Fibroblast of skin of left quadriceps (primary cell): Measurements from ENCODE around the gene SLC38A3.
"Not testable (repeated sequence)": the region's sequence is repeated elsewhere in the genome, so short reads cannot be mapped to it uniquely, and the experiment has no call there.

Experiments used
- DNase-seq, 2 experiments: peaks; one replicate each; pipeline ENCODE4 v3.0.0-alpha.2; 2013; ENCODE audit warnings: low read depth in 2 of 2

SLC38A3 gene

DNA sequence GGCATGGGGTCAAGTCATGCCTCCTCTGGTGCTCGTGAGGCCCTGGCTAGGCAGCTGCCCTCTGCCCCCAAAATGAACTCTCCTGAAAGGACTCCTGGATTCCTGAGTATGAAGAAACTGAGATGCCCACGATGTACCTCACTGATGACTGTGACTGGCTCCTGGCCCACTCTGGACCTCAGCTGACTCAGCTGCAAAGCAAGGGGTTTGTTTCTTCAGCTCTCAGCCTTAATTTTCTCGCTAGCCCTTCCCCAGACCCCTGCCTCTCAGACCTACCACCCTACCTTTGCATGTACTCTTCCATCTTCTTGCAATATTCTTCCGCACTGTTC, 25.7 kb downstream of the SLC38A3 start:
- DNase-seq = no peak

GRCh38 chr3:50231581-50231980, 26.5 kb downstream of the SLC38A3 start:
- DNase-seq = no peak

GRCh38 chr3:50232303-50232702, 27.2 kb downstream of the SLC38A3 start:
- no peak for DNase-seq

GRCh38 chr3:50233176-50233575, 28.1 kb downstream of the SLC38A3 start:
- no peak for DNase-seq

GRCh38 chr3:50235716-50236483, 30.8 kb downstream of the SLC38A3 start, which contains the start of gene GNAI2:
TSS of gene GNAI2 (plus strand) at chr3:50236204. CDS start at chr3:50236336, 132 bp downstream.
- DNase-seq = peak; percentile 95 to 96

GRCh38 chr3:50236484-50237132, 31.5 kb downstream of the SLC38A3 start:
- DNase-seq = no peak

DNA sequence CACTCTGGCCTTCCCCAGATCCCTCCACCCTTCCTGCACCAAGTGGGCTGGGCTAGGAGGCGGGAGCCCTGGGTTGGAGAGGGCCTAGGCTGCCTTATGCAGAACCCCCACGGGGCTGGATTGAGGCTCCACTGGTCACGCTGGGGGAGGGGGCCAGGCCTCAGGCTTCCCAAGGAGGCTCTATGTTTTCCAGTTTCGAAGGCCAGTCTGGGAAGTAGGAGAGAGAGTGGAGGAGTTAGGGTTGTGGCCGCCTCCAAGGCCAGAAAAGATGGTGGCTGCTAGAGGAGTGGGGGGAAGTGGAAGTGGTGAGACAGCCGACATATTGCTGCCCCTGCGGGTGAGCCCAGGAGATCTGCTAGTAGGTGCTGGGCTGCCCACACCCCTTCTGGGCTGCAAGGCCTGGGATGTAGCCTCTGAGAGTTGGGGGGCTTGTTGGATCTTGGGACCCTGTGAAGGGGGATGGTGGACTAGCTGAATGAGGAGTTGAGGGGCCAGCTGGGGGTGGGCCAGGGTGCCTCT, 32.1 kb downstream of the SLC38A3 start:
- DNase-seq = no peak

GRCh38 chr3:50237754-50238548, 32.9 kb downstream of the SLC38A3 start:
- DNase-seq = peak in 1 of 2 experiments; percentile 48

- DNase-seq = no peak
Measured at GRCh38 chr3:50238549-50239026, 33.5 kb downstream of the SLC38A3 start.

GRCh38 chr3:50239649-50240048, 34.6 kb downstream of the SLC38A3 start:
- DNase-seq = no peak

- DNase-seq = no peak
Measured at GRCh38 chr3:50241163-50241562, 36.1 kb downstream of the SLC38A3 start.

DNA sequence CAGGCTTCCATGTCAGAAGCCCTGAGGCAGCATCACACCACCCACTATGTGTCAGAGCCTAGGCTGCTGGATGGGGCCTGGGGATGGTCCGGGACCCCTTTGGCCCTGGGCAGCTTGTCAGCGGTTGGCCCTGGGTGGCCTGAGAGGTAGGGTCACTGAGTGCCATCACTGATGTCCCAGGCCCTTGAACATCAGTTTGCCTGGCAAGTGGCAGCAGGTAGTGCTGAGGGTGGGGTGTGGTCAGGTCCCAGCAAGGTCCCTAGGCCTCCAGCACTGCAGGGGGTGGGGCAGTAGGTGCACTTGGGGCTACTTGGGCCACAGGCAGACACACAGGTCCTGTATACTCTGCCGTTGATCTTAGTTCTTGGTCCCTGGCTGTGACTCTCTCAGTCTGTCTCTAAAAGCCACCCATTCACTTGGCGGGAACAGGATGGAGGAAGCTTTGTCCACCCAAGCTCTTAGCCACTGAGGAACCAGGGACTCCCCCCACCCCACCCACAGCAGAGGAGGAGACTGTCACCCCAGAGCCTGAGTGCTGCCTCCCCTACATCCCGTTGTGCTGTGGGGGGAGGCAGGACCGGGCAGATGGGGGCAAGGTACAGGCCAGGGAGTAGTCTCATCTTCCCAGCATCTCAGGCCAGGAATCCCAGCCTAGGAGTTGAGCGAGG, 36.8 kb downstream of the SLC38A3 start:
- DNase-seq = no peak

DNA sequence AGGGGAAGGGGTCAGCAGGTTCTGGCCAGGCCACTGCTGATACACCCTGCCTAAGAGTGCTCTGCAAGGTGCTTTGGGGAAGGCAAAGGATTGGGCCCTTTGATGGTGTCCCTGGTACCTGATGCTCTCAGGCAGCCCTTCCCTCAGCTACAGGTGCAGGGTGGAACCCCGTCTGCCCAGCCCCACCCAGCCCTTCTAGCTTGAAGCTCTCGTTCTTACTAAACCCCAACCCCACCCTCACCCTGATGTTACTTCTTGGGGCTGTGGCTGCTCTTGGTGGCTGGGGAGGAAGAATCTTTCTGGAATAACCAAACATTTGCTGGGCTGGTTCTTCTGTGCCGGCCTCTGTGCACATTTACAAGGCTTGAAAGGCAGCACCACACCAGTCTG, 37.3 kb downstream of the SLC38A3 start:
- no peak for DNase-seq

DNA sequence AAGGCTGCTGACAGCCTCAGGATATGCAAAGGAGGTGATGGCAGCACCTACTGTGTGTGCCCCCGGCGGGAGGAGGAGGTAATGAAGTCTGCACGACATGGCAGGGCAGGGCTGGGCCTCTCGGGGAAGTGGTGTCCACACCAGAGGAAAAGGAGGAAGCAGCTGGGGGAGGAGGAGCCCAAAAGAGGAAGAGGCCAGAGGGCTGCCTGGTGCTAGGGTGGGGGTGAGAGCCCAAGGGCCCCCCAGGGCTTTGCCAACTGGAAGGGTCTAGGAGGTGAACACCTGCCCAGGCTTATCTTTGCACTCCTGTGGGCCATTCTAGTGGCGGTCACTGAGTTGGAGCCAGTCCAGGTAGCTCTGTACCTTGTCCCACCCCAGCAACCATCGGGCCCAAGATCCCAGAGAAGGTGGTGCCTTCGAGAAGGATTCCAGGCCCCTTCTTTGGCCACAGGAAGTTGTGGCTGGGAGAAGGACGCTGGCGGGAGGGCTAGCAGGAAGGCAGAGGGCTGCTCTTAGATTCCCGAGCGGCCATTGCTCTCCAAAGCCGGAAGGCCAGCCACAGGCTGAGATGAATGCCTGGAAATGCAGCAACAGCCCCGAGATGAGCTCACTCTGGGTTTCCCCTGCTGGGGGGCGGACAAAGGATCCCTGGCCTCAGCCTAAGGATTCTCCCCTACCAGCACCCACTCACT, 37.9 kb downstream of the SLC38A3 start:
- DNase-seq = no peak

DNA sequence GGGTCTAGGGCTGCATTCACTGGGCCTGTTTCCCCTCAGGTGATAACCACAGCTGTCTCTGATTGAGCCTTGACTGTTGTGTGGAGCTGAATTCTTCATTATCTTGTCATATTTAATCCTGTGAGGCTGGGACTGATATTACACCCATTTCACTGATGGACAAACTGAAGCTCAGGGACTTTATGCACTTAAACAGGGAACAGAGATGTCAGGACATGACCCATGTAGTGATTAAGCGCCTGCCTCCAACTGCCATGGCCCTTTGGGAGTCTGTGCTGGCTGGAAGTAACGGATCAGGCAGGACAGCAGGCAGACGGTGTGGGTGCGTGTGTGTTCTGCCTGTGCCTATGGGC, 38.4 kb downstream of the SLC38A3 start:
- no peak for DNase-seq

DNA sequence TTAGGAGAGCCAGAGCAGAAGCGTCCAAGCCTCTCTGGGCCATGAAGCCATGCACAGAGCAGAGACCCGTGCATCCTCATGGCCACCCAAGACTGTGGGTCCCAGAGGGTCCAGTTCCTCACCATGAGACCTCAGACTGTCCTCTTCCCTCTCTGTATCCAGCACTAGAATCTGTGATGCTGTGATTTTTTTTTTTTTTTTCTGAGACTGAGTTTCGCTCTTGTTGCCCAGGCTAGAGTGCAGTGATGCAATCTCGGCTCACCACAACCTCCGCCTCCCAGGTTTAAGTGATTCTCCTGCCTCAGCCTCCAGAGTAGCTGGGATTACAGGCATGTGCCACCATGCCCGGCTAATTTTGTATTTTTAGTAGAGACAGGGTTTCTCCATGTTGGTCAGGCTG, 39.7 kb downstream of the SLC38A3 start:
- not testable (repeated sequence) for DNase-seq

DNA sequence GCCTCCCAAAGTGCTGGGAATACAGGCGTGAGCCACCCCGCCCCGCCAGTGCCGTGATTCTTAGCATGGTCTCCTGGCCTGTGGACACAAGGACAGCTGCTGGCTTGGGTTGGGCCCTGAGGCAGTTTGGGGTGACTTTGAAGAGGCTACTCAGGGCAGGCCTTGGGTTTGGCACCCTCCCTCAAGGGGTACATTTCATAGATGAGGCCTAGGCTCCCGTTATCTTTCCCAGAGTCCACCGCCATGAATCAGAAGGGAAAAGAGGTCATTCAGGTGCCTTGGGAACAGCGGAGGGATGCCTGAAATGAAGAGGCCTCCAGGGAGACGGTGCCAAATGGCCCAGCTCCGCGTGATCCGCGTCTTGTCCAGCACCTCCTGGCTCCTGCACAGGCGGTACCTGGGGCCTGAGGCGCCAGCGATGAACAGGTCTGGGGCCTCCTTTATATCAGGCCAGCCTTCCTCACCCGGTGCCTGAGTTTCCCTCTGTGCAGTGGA, 40.2 kb downstream of the SLC38A3 start:
- DNase-seq = no peak

DNA sequence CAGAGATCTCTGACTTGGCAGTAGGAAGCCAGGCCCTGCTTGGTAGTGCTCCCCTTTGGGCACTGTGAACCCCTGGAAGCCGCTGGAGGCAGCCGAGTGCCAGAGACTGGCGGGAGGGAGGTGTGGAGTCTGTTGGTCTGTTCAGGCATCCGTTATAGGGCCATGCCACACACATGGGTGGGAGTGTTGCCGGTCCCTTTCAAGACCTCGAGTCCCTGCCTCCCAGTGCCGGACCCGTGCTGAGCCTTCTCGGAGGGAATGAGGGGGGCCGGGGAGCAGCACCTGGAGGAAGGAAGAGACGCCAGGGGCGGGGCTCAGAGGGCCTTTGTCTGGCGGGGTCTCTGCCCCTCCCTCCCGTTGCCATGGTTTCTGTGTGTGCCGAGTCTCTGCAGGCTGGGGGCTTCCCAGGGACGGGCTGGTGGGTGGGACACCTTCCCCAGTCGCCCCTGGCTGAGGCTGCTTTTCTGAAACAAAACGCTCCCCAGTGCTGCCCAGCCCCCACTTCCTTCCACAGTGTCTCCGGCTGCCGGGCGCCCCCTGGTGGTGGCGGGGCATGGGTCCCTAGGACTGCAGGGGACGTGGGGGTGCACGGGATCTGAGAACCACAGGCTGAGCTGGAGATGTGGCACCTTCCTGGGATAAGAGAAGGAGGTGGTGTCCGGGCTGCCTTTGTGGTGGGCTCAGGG, 40.9 kb downstream of the SLC38A3 start:
- peak; percentile 70 to 78 for DNase-seq

DNA sequence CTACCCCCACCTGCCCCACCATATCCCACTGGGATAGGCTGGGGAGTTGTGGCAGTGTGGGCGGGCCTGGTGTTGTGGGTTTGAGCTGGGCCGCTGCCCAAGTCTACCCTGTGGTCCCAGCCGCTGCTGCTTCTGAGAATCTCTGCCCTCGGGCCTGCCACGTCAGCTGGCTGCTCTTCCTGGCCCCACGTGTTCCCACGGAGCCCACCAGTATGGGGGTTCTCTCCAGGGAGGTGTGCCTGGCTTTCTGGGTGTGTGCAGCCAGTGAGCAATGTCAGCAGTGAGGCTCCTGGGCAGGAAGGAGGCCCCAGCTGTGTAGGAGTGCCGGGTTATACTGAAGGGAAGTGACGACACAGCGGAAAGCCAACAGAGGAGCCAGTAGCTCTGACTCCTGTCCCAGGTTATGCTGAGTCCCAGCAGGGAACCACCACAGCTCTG, 41.5 kb downstream of the SLC38A3 start:
- peak; percentile 68 to 76 for DNase-seq

- DNase-seq = no peak
Measured at GRCh38 chr3:50248387-50248786, 43.3 kb downstream of the SLC38A3 start.
